ENCODE data around the gene CCT7.

GRCh38 chr2:73218298-73218697 is 15.8 kb upstream of the CCT7 start:
- TF ChIP-seq CTCF (IDR thresholded peaks at IDR 0.05) = no peak
- no peak for TF ChIP-seq EZH2 (IDR thresholded peaks at IDR 0.05; ENCODE audit: borderline replicate concordance, insufficient read depth, low read depth, low read length, poor library complexity, severe bottlenecking)
